Astrocyte (in vitro differentiated cells and primary cell): Measurements from ENCODE around the gene PTGR3.

ENCODE experiments used
- CTCF ChIP-seq: IDR thresholded peaks from 2 replicates; pipeline ENCODE4 v1.5.1; 2011; ENCODE audit warnings: low read depth, mild to moderate bottlenecking, inconsistent platforms, low read length, moderate library complexity; ENCODE audit not compliant: insufficient read depth
- EZH2 ChIP-seq: IDR thresholded peaks from 2 replicates; pipeline ENCODE4 v1.6.1; 2012; ENCODE audit warnings: mild to moderate bottlenecking, low read length, inconsistent platforms; ENCODE audit not compliant: insufficient read depth

- TF ChIP-seq CTCF: no peak
- no peak for TF ChIP-seq EZH2
Measured at GRCh38 chr18:75176849-75177248, 32.1 kb downstream of the PTGR3 start.
